Activated CD4-positive, alpha-beta T cell treated with anti-CD3 and anti-CD28 coated beads, Interleukin-2, amount 50 U/mL, for 4 hours (primary cell): ENCODE results near the gene XPO1.
"Not testable (repeated sequence)": the region's sequence is repeated elsewhere in the genome, so short reads cannot be mapped to it uniquely, and the experiment has no call there.

ENCODE experiments used
- DNase-seq, 2 experiments: peaks; one replicate each; pipeline ENCODE4 v3.0.0-alpha.2; 2020

Gene XPO1

GRCh38 chr2:61463769-61464475 is 74.2 kb downstream of the XPO1 start:
- DNase-seq, result no peak

GRCh38 chr2:61461404-61461803 is 76.8 kb downstream of the XPO1 start:
- DNase-seq, result no peak

GRCh38 chr2:61460163-61460562 is 78.0 kb downstream of the XPO1 start:
- DNase-seq, result no peak

GRCh38 chr2:61456746-61457420 is 81.3 kb downstream of the XPO1 start:
- DNase-seq, result no peak

- DNase-seq, result no peak
Measured at GRCh38 chr2:61456070-61456745, 81.9 kb downstream of the XPO1 start.

- not testable (repeated sequence) for DNase-seq
Measured at GRCh38 chr2:61454972-61455371, 83.2 kb downstream of the XPO1 start.

GRCh38 chr2:61454383-61454782 is 83.8 kb downstream of the XPO1 start:
- no peak for DNase-seq

GRCh38 chr2:61452392-61452791 is 85.8 kb downstream of the XPO1 start:
- no peak for DNase-seq

- no peak for DNase-seq
Measured at GRCh38 chr2:61451178-61451577, 87.0 kb downstream of the XPO1 start.

GRCh38 chr2:61450144-61450543 is 88.0 kb downstream of the XPO1 start:
- no peak for DNase-seq

- no peak for DNase-seq
Measured at GRCh38 chr2:61448229-61448628, 89.9 kb downstream of the XPO1 start.

GRCh38 chr2:61446971-61447370 is 91.2 kb downstream of the XPO1 start:
- DNase-seq, result not testable (repeated sequence)

GRCh38 chr2:61443342-61444041 is 94.7 kb downstream of the XPO1 start:
- DNase-seq, result no peak

- no peak for DNase-seq
Measured at GRCh38 chr2:61439241-61440002, 98.7 kb downstream of the XPO1 start.

- DNase-seq, result no peak
Measured at GRCh38 chr2:61438670-61439069, 99.5 kb downstream of the XPO1 start.

GRCh38 chr2:61437170-61437569 is 101.0 kb downstream of the XPO1 start:
- DNase-seq, result no peak

- DNase-seq, result no peak
Measured at GRCh38 chr2:61436092-61436491, 102.1 kb downstream of the XPO1 start.

- no peak for DNase-seq
Measured at GRCh38 chr2:61435291-61435690, 102.9 kb downstream of the XPO1 start.

GRCh38 chr2:61434314-61434713 is 103.8 kb downstream of the XPO1 start:
- DNase-seq, result no peak

- no peak for DNase-seq
Measured at GRCh38 chr2:61433606-61434005, 104.5 kb downstream of the XPO1 start.

GRCh38 chr2:61432990-61433389 is 105.2 kb downstream of the XPO1 start:
- DNase-seq, result no peak

GRCh38 chr2:61431345-61431744 is 106.8 kb downstream of the XPO1 start:
- DNase-seq, result no peak
